ENCODE measurements around the gene RNF215. TPM values are rescaled to one million over a fixed set of nuclear protein-coding genes. Genes with fewer than 3 reads are reported as not detected.

The RNF215 gene
- total and polyA plus RNA-seq, 2 experiments from 2014 or later, result 7.2 to 18.1 TPM

DNA sequence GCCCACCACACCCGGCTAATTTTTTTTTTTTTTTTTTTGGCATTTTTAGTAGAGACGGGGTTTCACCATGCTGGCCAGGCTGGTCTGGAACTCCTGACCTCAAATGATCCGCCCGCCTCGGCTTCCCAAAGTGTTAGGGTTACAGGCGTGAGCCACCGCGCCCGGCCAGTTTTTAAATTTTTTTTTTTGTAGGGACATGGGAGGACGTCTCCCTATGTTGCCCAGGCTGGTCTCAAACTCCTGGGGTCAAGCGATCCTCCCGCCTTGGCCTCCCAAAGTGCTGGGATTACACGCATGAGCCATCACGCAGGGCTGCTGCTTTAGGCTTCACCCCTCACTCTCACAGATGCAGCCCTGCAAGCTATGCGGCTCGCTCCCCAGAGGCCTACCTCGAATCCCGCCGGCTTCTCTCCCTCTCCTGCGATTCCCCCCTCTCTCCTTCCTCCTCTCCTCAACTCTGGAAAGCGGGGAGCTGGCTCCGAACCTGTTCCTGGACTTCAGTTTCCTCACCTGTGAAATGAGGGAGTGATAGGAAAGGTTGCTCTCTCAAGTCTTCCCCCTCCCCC is 29.5 kb downstream of the RNF215 start:
- peak overlapping the region; percentile 91 for H3K4me2 ChIP-seq

DNA sequence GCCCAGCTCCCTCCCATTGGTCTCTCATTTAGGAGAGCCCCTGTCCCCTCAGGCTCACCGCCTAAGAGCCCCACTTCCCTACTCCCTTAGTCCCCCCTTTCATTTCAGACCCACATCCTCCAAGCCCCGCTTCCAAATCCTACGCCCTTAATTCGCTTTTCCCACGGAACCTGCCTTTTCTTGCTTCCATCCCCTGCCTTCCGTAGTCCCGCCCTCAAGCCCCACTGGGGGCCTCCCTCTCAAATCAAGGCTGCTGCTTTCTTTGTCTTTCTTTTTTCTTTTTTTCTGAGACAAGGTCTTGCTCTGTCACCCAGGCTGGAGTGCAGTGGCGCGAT is 30.0 kb downstream of the RNF215 start:
- Histone ChIP-seq H3K27me3 (no peaks in the 10 kb centered on the region), H3K79me2 (peaks cover 39% of the 10 kb centered on the region), H2AFZ (peak overlapping the region; percentile 80), H3K4me3 (peak overlapping the region; percentile 74), H3K9me3 (ENCODE audit: low read depth) (no peaks in the 10 kb centered on the region), H3K9me2 (replicated peaks; ENCODE audit: insufficient read depth) (no peaks in the 10 kb centered on the region), H3K27ac (peak overlapping the region; percentile 41), H4K20me1 (ENCODE audit: insufficient read depth, poor library complexity, severe bottlenecking) (peaks cover 36% of the 10 kb centered on the region), H3K36me3 (replicated peaks; ENCODE audit: insufficient read depth, low read depth) (no peaks in the 10 kb centered on the region), H3K4me1 (ENCODE audit: insufficient read depth) (peaks cover 19% of the 10 kb centered on the region), H3K4me2 (peak overlapping the region; percentile 91)
- no peak for TF ChIP-seq EZH2phosphoT487 (IDR thresholded peaks at IDR 0.05; ENCODE audit: low read depth, severe bottlenecking, unreplicated experiment)
- no peak for TF ChIP-seq EZH2 (IDR thresholded peaks at IDR 0.05; ENCODE audit: borderline replicate concordance)
- no peak for TF ChIP-seq CTCF (IDR thresholded peaks at IDR 0.05; ENCODE audit: poor library complexity)
- WGBS (ENCODE audit: low lambda C conversion rate, missing lambda C conversion rate), result 3% methylated on average over 9 of the region's 9 CpGs
- no peak for DNase-seq (ENCODE audit: low spot score)

More for the DNA sequence above, 29.5 kb downstream of the RNF215 start:
- no peak overlapping the region for H3K27ac ChIP-seq
- H3K9me3 ChIP-seq (ENCODE audit: low read depth), result no peaks in the 10 kb centered on the region
- H3K4me3 ChIP-seq, result peak overlapping the region; percentile 74
- TF ChIP-seq EZH2phosphoT487 (IDR thresholded peaks at IDR 0.05; ENCODE audit: low read depth, severe bottlenecking, unreplicated experiment) (no peak), EZH2 (IDR thresholded peaks at IDR 0.05; ENCODE audit: borderline replicate concordance) (no peak), CTCF (IDR thresholded peaks at IDR 0.05; ENCODE audit: poor library complexity) (no peak)
- no peak for DNase-seq (ENCODE audit: low spot score)
- no peaks in the 10 kb centered on the region for H3K36me3 ChIP-seq (replicated peaks; ENCODE audit: insufficient read depth, low read depth)
- WGBS (ENCODE audit: low lambda C conversion rate, missing lambda C conversion rate), result 68% methylated on average over 22 of the region's 22 CpGs
- H3K9me2 ChIP-seq (replicated peaks; ENCODE audit: insufficient read depth), result no peaks in the 10 kb centered on the region
- H3K79me2 ChIP-seq, result peaks cover 33% of the 10 kb centered on the region
- H2AFZ ChIP-seq, result peak overlapping the region; percentile 80
- H3K4me1 ChIP-seq (ENCODE audit: insufficient read depth), result peaks cover 19% of the 10 kb centered on the region
- H4K20me1 ChIP-seq (ENCODE audit: insufficient read depth, poor library complexity, severe bottlenecking), result peaks cover 33% of the 10 kb centered on the region
- H3K27me3 ChIP-seq, result no peaks in the 10 kb centered on the region

GRCh38 chr22:30356449-30357235 is 30.6 kb downstream of the RNF215 start, which contains the start of the genes CCDC157 and SF3A1:
CCDC157 (plus strand) TSS chr22:30357007; CDS start chr22:30366001, 8,994 bp downstream.
SF3A1 (minus strand) TSS chr22:30356894; CDS start chr22:30356792, 102 bp downstream.
- peak; percentile 96 for DNase-seq (ENCODE audit: low spot score)
- H3K4me1 ChIP-seq (ENCODE audit: insufficient read depth), result peaks cover 19% of the 10 kb centered on the region
- peak within 1 kb of the TSS; percentile 99 for H3K27ac ChIP-seq
- peak within 1 kb of the TSS; percentile 86 for H3K4me3 ChIP-seq
- H4K20me1 ChIP-seq (ENCODE audit: insufficient read depth, poor library complexity, severe bottlenecking), result peaks cover 36% of the 10 kb centered on the region
- no peaks in the 10 kb centered on the region for H3K27me3 ChIP-seq
- H2AFZ ChIP-seq, result peak within 1 kb of the TSS; percentile 80
- H3K9me2 ChIP-seq (replicated peaks; ENCODE audit: insufficient read depth), result no peaks in the 10 kb centered on the region
- H3K9me3 ChIP-seq (ENCODE audit: low read depth), result no peaks in the 10 kb centered on the region
- H3K4me2 ChIP-seq, result peak within 1 kb of the TSS; percentile 91
- TF ChIP-seq EZH2phosphoT487 (IDR thresholded peaks at IDR 0.05; ENCODE audit: low read depth, severe bottlenecking, unreplicated experiment) (no peak), EZH2 (IDR thresholded peaks at IDR 0.05; ENCODE audit: borderline replicate concordance) (no peak), CTCF (IDR thresholded peaks at IDR 0.05; ENCODE audit: poor library complexity) (no peak)
- H3K79me2 ChIP-seq, result peaks cover 42% of the 10 kb centered on the region
- 2% methylated on average over 75 of the region's 91 CpGs for WGBS (ENCODE audit: low lambda C conversion rate, missing lambda C conversion rate)
- H3K36me3 ChIP-seq (replicated peaks; ENCODE audit: insufficient read depth, low read depth), result no peaks in the 10 kb centered on the region

Measured in hepatocyte (in vitro differentiated cells).